Erythroblast (primary cell): ENCODE measurements around the gene CTBP2.

Experiments
- GATA1 ChIP-seq: IDR thresholded peaks from 2 replicates; pipeline ENCODE4 v1.6.1; 2011; ENCODE audit warnings: low read depth, mild to moderate bottlenecking, control low read depth, low read length, moderate library complexity
- POLR2A ChIP-seq: IDR thresholded peaks from 2 replicates; pipeline ENCODE4 v1.6.1; 2011; ENCODE audit warnings: mild to moderate bottlenecking, low read length

- TF ChIP-seq POLR2A: no peak
- TF ChIP-seq GATA1: no peak
Observed at GRCh38 chr10:125084614-125085257, 75.6 kb downstream of the CTBP2 start.
